ENCODE results near the gene ALK. TPM values are rescaled to one million over a fixed set of nuclear protein-coding genes. Genes with fewer than 3 reads are reported as not detected.

ALK gene
- total and polyA plus RNA-seq, 10 of the 15 experiments (the other 5 are each of a cell fraction or from before 2014, with no cell fraction given) = 0.11 TPM; not detected in 9

DNA sequence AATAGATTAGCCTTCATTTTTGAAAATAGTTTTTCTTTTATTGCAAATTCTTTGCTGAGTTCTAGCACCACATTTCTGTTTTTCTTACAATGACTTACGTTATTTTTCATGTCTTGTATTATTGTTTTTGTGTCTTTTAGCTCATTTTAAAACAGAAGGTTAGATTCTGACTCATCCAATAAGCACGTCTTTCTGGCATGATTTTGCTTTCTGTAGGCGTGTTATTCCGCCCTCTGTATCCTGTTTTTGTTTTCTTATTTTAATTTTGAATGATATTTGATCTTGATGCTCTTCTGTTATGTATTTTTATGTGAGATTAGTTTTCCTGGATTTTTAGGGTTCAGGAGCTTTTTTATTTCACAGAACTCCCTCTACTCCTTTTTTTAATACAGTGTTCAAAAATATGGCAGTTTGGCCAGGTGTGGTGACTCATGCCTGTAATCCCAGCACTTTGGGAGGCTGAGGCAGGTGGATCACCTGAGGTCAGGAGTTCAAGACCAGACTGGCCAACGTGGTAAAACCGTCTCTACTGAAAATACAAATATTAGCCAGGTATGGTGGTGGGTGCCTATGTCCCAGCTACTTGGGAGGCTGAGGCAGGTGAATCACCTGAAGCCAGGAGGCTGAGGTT lies 661.1 kb downstream of the ALK start:
- FAIRE-seq (no peak), DNase-seq (ENCODE audit: low read depth, low spot score) (no peak), ATAC-seq (no peak)
- peaks cover 0 to 1% of the 10 kb centered on the region in 2 experiments; a peak in 2 of 4 replicates for H3K27me3 ChIP-seq (replicated peaks in 1 of 2; ENCODE audit: control insufficient read depth in 2 of 2, insufficient read depth in 2 of 2, low read length in 1 of 2)
- H3K27ac ChIP-seq (ENCODE audit: control insufficient read depth, insufficient read depth) = no peak overlapping the region
- H3K4me3 ChIP-seq = no peak overlapping the region
- intact Hi-C loops (cut with micrococcal nuclease; ENCODE audit: unreplicated experiment) (no loop called here), in situ Hi-C loops (cut with MboI) (no loop called here)
- ChIA-PET RAD21 (ENCODE audit: unreplicated experiment) (no interaction called here), POLR2A (no interaction called here), CTCF (no interaction called here), SMC1A (ENCODE audit: uncharacterized antibody, unreplicated experiment) (no interaction called here)
- TF ChIP-seq, protein P1, sequence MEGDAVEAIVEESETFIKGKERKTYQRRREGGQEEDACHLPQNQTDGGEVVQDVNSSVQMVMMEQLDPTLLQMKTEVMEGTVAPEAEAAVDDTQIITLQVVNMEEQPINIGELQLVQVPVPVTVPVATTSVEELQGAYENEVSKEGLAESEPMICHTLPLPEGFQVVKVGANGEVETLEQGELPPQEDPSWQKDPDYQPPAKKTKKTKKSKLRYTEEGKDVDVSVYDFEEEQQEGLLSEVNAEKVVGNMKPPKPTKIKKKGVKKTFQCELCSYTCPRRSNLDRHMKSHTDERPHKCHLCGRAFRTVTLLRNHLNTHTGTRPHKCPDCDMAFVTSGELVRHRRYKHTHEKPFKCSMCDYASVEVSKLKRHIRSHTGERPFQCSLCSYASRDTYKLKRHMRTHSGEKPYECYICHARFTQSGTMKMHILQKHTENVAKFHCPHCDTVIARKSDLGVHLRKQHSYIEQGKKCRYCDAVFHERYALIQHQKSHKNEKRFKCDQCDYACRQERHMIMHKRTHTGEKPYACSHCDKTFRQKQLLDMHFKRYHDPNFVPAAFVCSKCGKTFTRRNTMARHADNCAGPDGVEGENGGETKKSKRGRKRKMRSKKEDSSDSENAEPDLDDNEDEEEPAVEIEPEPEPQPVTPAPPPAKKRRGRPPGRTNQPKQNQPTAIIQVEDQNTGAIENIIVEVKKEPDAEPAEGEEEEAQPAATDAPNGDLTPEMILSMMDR (IDR thresholded peaks at IDR 0.05 in 2 of 3, conservative IDR thresholded peaks at IDR 0.05 in 1 of 3; ENCODE audit: control insufficient read depth in 2 of 3, extremely low read depth in 1 of 3, insufficient read depth in 1 of 3, low read depth in 3 of 3, low read length in 3 of 3) = no peak
- TF ChIP-seq ZNF24 (IDR thresholded peaks at IDR 0.05) (no peak), CBFB (IDR thresholded peaks at IDR 0.05; ENCODE audit: low read depth) (no peak), FOXM1 (IDR thresholded peaks at IDR 0.05; ENCODE audit: low read depth, low read length) (no peak), JUNB (IDR thresholded peaks at IDR 0.05) (no peak), PAX5 (IDR thresholded peaks at IDR 0.05; ENCODE audit: borderline replicate concordance, low read depth, low read length) (no peak), NFYA (IDR thresholded peaks at IDR 0.05; ENCODE audit: borderline replicate concordance, low read depth, low read length) (no peak)
- H3K9ac ChIP-seq (ENCODE audit: control insufficient read depth, insufficient read depth, low read length) = no peak overlapping the region
- no peaks in the 10 kb centered on the region for H3K36me3 ChIP-seq (ENCODE audit: control insufficient read depth in 2 of 2, insufficient read depth in 2 of 2, low read length in 1 of 2)
- WGBS (ENCODE audit: insufficient coverage, insufficient replicate concordance, low lambda C conversion rate, missing lambda C conversion rate) = 25% methylated on average over 6 of the region's 6 CpGs
- no peaks in the 10 kb centered on the region; the same call in 2 of the 3 replicates for H3K9me3 ChIP-seq (replicated peaks; ENCODE audit: control insufficient read depth, insufficient read depth, low read length)
- peaks cover 8% of the 10 kb centered on the region; the same call in 1 of the 2 replicates for H3K4me1 ChIP-seq (ENCODE audit: control insufficient read depth, insufficient read depth, low read length)
- H2AFZ ChIP-seq (ENCODE audit: control insufficient read depth, low read depth, low read length) = no peak overlapping the region
- no peaks in the 10 kb centered on the region for H4K20me1 ChIP-seq (ENCODE audit: control insufficient read depth, insufficient read depth)
- H3K4me2 ChIP-seq (ENCODE audit: control insufficient read depth, insufficient read depth) = peak overlapping the region; percentile 3; the same call in 1 of the 2 replicates
- BruUV-seq (replicated peaks) = no TSS peak
- no peaks in the 10 kb centered on the region for H3K79me2 ChIP-seq (ENCODE audit: control insufficient read depth, insufficient read depth, low read length)

Data from GM12878 (cell line).